Stimulated activated CD4-positive, alpha-beta T cell treated with anti-CD3 and anti-CD28 coated beads, Interleukin-12 subunit alpha, Interleukin-12 subunit beta, amount 100 ng/mL, for 48 hours (primary cell): ENCODE measurements around the gene PMEPA1.

Source experiments
- DNase-seq, 3 donors: peaks; one replicate each; pipeline ENCODE4 v3.0.0-alpha.2; 2020; ENCODE audit warnings: low read depth in 2 of 3, low spot score in 1 of 3

PMEPA1 gene

GRCh38 chr20:57712341-57712740 lies 2.5 kb upstream of the PMEPA1 start:
- no peak for DNase-seq

- no peak for DNase-seq
Observed at GRCh38 chr20:57711826-57712225, 2.0 kb upstream of the PMEPA1 start.

GRCh38 chr20:57711311-57711712 lies 1.5 kb upstream of the PMEPA1 start:
- no peak for DNase-seq

GRCh38 chr20:57710841-57711240 lies 1.0 kb upstream of the PMEPA1 start:
- DNase-seq: no peak

GRCh38 chr20:57708694-57709673 lies 831 bp downstream of the PMEPA1 start:
- DNase-seq: no peak

GRCh38 chr20:57707849-57708693 lies 1.7 kb downstream of the PMEPA1 start:
- no peak for DNase-seq

- DNase-seq: no peak
Observed at GRCh38 chr20:57707320-57707719, 2.5 kb downstream of the PMEPA1 start.

GRCh38 chr20:57705127-57705899 lies 4.5 kb downstream of the PMEPA1 start:
- no peak for DNase-seq

GRCh38 chr20:57704245-57704644 lies 5.6 kb downstream of the PMEPA1 start:
- no peak for DNase-seq

GRCh38 chr20:57703013-57703412 lies 6.8 kb downstream of the PMEPA1 start:
- no peak for DNase-seq

GRCh38 chr20:57702521-57702920 lies 7.3 kb downstream of the PMEPA1 start:
- DNase-seq: no peak

GRCh38 chr20:57702091-57702490 lies 7.7 kb downstream of the PMEPA1 start:
- no peak for DNase-seq

GRCh38 chr20:57701651-57702050 lies 8.2 kb downstream of the PMEPA1 start:
- no peak for DNase-seq

GRCh38 chr20:57701090-57701489 lies 8.7 kb downstream of the PMEPA1 start:
- DNase-seq: no peak

- DNase-seq: no peak
Observed at GRCh38 chr20:57699395-57699794, 10.4 kb downstream of the PMEPA1 start.

- DNase-seq: no peak
Observed at GRCh38 chr20:57698867-57699275, 10.9 kb downstream of the PMEPA1 start.

GRCh38 chr20:57698116-57698866 lies 11.5 kb downstream of the PMEPA1 start:
- DNase-seq: peak; percentile 65 to 75 (median 67)

GRCh38 chr20:57697543-57697942 lies 12.3 kb downstream of the PMEPA1 start:
- no peak for DNase-seq

GRCh38 chr20:57696401-57696961 lies 13.3 kb downstream of the PMEPA1 start:
- DNase-seq: no peak

- DNase-seq: no peak
Observed at GRCh38 chr20:57695940-57696339, 13.9 kb downstream of the PMEPA1 start.
